AG04450 (cell line): ENCODE measurements around the gene MRPS12. TPM values are rescaled to one million over a fixed set of nuclear protein-coding genes. Genes with fewer than 3 reads are reported as not detected.

Source experiments
- CTCF ChIA-PET: fragments of 300-600, 350-600 bp; formaldehyde crosslinking; extraction: SDS; loops from one replicate; lab custom pipeline; 2022; ENCODE audit warnings: antibody characterized with exemption, inconsistent platforms; lab: Charles Lee
- POLR2A ChIA-PET: fragments of 350-600 bp; formaldehyde crosslinking; extraction: SDS; loops from one replicate; lab custom pipeline; 2021; ENCODE audit warnings: antibody characterized with exemption, inconsistent platforms; lab: Yijun Ruan, JAX
- DNase-seq: peaks from one replicate; pipeline ENCODE4 v3.0.0-alpha.2; 2011; ENCODE audit warnings: low read depth, low spot score
- H3K27ac ChIP-seq: one replicate; pipeline ENCODE4 v1.5.1; 2012; ENCODE audit warnings: low read depth, low read length, control low read depth
- H3K27me3 ChIP-seq: one replicate; pipeline ENCODE4 v1.6.0; 2012; ENCODE audit warnings: low read length; ENCODE audit not compliant: control insufficient read depth, insufficient read depth
- H3K4me3 ChIP-seq: 2 replicates; pipeline ENCODE4 v1.5.1; 2011; ENCODE audit warnings: mild to moderate bottlenecking, low read depth, low read length, control low read depth
- H3K9me3 ChIP-seq: 2 replicates; pipeline ENCODE4 v1.5.1; 2012; ENCODE audit warnings: low read length; ENCODE audit not compliant: control insufficient read depth, insufficient read depth
- polyA plus RNA-seq: library from polyadenylated mRNA; depleted of rRNA; stranded (reverse); fragments of >200 nt; gene quantifications from 2 replicates; pipeline ENCODE4 v1.2.3, GENCODE V29; 2011
- TF ChIP-seq, protein P1 (sequence below): IDR thresholded peaks from 2 replicates; pipeline ENCODE4 v1.5.1; 2011; ENCODE audit warnings: low read depth, low read length, control low read depth, inconsistent platforms

The MRPS12 gene
- polyA plus RNA-seq, 1 experiment = 19.7 TPM

DNA sequence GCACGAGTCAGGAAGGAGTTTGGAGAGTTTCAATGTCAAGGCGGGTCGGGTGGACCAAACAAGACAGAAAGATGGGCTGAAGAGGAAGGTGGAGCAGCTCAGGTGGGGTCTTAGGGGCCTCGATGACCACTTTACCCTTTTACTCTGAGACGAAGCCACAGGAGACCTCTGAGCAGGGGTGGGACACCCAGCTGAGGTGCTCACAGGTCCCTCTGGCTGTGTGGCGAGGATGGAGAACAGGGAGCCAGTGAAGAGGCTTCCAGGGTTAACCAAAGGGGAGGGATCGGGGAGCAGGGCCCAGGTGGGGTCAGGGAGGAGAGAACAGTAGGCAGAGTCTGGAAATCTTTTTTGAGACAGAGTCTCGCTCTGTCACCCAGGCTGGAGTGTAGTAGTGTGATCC, 16.8 kb upstream of the MRPS12 start:
- DNase-seq = no peak
- Histone ChIP-seq H3K9me3 (no peaks in the 10 kb centered on the region), H3K27me3 (peaks cover 10% of the 10 kb centered on the region), H3K27ac (no peak overlapping the region), H3K4me3 (no peak overlapping the region)
- CTCF ChIA-PET = interaction anchor here (1.4 kb wide), 1 partner anchor 16 kb away, joined by 3 read pairs; the partner anchor contains the start of genes MRPS12 and SARS2
- POLR2A ChIA-PET = no interaction called here
- TF ChIP-seq, protein P1, sequence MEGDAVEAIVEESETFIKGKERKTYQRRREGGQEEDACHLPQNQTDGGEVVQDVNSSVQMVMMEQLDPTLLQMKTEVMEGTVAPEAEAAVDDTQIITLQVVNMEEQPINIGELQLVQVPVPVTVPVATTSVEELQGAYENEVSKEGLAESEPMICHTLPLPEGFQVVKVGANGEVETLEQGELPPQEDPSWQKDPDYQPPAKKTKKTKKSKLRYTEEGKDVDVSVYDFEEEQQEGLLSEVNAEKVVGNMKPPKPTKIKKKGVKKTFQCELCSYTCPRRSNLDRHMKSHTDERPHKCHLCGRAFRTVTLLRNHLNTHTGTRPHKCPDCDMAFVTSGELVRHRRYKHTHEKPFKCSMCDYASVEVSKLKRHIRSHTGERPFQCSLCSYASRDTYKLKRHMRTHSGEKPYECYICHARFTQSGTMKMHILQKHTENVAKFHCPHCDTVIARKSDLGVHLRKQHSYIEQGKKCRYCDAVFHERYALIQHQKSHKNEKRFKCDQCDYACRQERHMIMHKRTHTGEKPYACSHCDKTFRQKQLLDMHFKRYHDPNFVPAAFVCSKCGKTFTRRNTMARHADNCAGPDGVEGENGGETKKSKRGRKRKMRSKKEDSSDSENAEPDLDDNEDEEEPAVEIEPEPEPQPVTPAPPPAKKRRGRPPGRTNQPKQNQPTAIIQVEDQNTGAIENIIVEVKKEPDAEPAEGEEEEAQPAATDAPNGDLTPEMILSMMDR = no peak

DNA sequence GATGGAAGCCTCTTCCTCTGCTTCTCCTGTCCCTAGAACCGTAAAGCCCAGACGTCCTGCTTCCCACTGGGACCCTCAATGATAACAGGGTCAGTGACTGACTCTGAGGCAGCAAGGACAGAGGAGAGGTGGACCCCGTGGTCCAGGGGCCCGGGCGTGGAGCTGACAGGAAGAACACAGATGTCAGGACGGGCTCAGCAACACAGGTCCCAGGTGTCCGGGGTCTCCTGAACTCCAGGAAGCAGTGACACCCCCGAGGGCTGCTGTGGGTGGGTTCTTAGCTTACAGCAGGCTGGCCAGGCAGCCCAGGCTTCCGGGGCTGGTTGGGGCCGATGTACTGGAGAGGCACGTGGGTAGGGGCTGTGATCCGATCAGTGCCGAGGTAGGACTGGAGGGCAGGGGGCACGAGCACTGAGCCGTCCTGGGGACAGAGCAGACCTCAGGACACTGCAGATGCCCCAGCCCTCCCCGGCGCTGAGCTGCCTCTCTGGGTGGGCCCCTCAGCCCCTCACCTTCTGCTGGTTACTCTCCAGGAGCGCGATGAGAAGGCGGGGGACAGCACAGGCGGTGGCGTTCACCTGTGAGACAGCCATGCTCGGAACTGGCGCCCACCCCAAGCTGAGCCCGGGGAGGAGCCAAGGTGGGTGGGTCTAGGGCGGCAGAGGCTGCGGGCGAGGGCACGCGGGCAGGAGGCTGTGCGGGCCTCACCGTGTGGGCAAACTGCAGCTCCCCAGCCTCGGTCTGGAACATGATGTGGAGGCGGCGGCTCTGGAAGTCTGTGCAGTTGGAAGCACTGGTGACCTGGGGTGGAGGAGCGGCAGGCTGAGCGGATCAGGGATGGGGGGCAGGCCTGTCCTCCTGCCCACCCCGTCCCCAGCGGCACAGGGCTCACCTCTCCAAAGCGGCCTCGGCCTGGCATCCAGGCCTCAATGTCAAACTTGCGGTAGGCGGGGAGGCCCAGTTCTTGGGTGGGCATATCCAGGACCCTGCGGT, 15.1 kb upstream of the MRPS12 start:
- DNase-seq = no peak
- Histone ChIP-seq H3K4me3 (no peak overlapping the region), H3K27ac (no peak overlapping the region), H3K9me3 (no peaks in the 10 kb centered on the region), H3K27me3 (peaks cover 10% of the 10 kb centered on the region)
- TF ChIP-seq, protein P1 = no peak
- ChIA-PET CTCF (no interaction called here), POLR2A (no interaction called here)

DNA sequence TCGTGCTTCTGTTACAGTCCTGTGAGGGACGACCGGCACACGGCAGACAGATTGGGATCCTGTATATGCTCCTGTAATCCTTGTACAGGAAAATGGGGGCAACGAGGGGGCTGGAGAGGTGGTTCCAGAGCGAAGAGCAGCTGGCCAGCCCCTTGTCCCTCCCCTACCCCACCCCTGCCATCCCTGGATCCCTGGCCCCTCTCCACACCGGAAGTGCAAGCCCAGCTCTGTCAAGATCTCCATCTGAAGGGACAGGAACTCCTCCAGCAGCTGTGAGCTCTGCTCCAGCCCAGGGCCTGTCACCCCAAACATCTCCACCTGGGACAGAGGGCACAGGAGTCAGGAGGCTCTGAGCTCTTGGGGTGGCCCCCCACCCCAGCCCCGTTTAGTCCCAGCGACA, 13.2 kb upstream of the MRPS12 start:
- no peaks in the 10 kb centered on the region; the same call in 1 of the 2 replicates for H3K9me3 ChIP-seq
- H3K4me3 ChIP-seq = no peak overlapping the region
- no peak overlapping the region for H3K27ac ChIP-seq
- CTCF ChIA-PET = interaction anchor here (2.9 kb wide), 1 partner anchor 13 kb away, joined by 17 read pairs; the partner anchor contains the start of genes MRPS12 and SARS2
- TF ChIP-seq, protein P1 = no peak
- POLR2A ChIA-PET = interaction anchor here (0.8 kb wide), 1 partner anchor 18 kb away, joined by 3 read pairs; the partner anchor contains the start of genes NFKBIB and SIRT2
- DNase-seq = no peak
- H3K27me3 ChIP-seq = no peaks in the 10 kb centered on the region

DNA sequence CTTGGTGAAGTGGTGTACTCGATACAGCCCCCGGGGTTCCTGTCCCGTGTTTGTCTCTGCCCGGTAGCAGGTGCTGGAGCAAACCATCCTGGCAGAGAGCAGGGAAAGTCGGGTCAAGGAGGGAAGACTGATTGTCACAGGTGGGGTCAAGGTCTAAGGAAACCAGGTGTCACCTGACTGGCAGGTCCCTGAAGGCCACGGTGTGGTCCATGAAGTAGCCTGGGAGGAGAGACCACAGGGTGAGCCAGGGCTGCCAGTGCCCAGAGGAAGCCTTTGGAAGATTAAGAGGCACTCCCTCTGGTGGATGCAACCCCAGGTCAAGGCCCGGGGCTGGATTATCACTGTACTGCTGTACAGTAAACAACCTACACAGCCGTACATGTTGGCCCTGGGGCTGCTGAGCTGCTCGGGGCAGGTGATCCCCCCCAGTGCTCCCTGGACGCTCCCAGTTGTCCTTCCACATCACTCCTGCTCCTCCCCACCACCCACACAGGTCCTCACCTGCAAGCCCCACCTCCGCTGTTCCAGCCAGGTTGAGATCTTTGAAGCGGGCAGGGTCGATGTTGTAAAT, 12.7 kb upstream of the MRPS12 start:
- DNase-seq = no peak
- H3K9me3 ChIP-seq = no peaks in the 10 kb centered on the region; the same call in 1 of the 2 replicates
- H3K27ac ChIP-seq = no peak overlapping the region
- H3K4me3 ChIP-seq = no peak overlapping the region
- no peaks in the 10 kb centered on the region for H3K27me3 ChIP-seq
- CTCF ChIA-PET = interaction anchor here (2.9 kb wide), 1 partner anchor 12 kb away, joined by 17 read pairs; the partner anchor contains the start of genes MRPS12 and SARS2
- TF ChIP-seq, protein P1 = 0 out of 2 replicates have a peak, but pooled peaks have one; percentile 16
- POLR2A ChIA-PET = no interaction called here
